Cerebellar cortex (tissue), 1 donor: ENCODE measurements around the gene MAP3K15.
"Not testable (repeated sequence)": the region's sequence is repeated elsewhere in the genome, so short reads cannot be mapped to it uniquely, and the experiment has no call there.

Source experiments
- DNase-seq: peaks from one replicate; pipeline ENCODE4 v3.0.0-alpha.2; 2015; ENCODE audit warnings: low spot score

The MAP3K15 gene

GRCh38 chrX:19532709-19533108 is 17.4 kb upstream of the MAP3K15 start:
- DNase-seq: peak; percentile 66

- DNase-seq: no peak
These were observed 2.7 kb upstream of the MAP3K15 start for GRCh38 chrX:19517965-19518364.

GRCh38 chrX:19515615-19516105 is 352 bp upstream of the MAP3K15 start:
- DNase-seq: no peak

- DNase-seq: no peak
These were observed 1.9 kb downstream of the MAP3K15 start for GRCh38 chrX:19513383-19513782.

- DNase-seq: no peak
These were observed 2.3 kb downstream of the MAP3K15 start for GRCh38 chrX:19512961-19513360.

- no peak for DNase-seq
These were observed 2.9 kb downstream of the MAP3K15 start for GRCh38 chrX:19512359-19512758.

- DNase-seq: not testable (repeated sequence)
These were observed 3.5 kb downstream of the MAP3K15 start for GRCh38 chrX:19511796-19512195.

- no peak for DNase-seq
These were observed 18.6 kb downstream of the MAP3K15 start for GRCh38 chrX:19496711-19497110.

GRCh38 chrX:19487520-19488200 is 27.6 kb downstream of the MAP3K15 start:
- DNase-seq: no peak

GRCh38 chrX:19479458-19479857 is 35.9 kb downstream of the MAP3K15 start:
- no peak for DNase-seq

GRCh38 chrX:19468383-19468782 is 46.9 kb downstream of the MAP3K15 start:
- DNase-seq: not testable (repeated sequence)

- no peak for DNase-seq
These were observed 52.4 kb downstream of the MAP3K15 start for GRCh38 chrX:19462879-19463278.

- peak; percentile 69 for DNase-seq
These were observed 53.1 kb downstream of the MAP3K15 start for GRCh38 chrX:19462231-19462630.

- no peak for DNase-seq
These were observed 57.6 kb downstream of the MAP3K15 start for GRCh38 chrX:19457662-19458061.

GRCh38 chrX:19448077-19448476 is 67.2 kb downstream of the MAP3K15 start:
- DNase-seq: no peak

GRCh38 chrX:19446397-19446796 is 68.9 kb downstream of the MAP3K15 start:
- DNase-seq: no peak

- DNase-seq: not testable (repeated sequence)
These were observed 69.5 kb downstream of the MAP3K15 start for GRCh38 chrX:19445772-19446171.

- peak; percentile 69 for DNase-seq
These were observed 71.3 kb downstream of the MAP3K15 start for GRCh38 chrX:19443869-19444526.

GRCh38 chrX:19440713-19441112 is 74.6 kb downstream of the MAP3K15 start:
- DNase-seq: no peak

- DNase-seq: not testable (repeated sequence)
These were observed 92.6 kb downstream of the MAP3K15 start for GRCh38 chrX:19422661-19423060.

- DNase-seq: no peak
These were observed 105.0 kb downstream of the MAP3K15 start for GRCh38 chrX:19410259-19410658.

- DNase-seq: no peak
These were observed 111.6 kb downstream of the MAP3K15 start for GRCh38 chrX:19403696-19404095.

- DNase-seq: no peak
These were observed 122.6 kb downstream of the MAP3K15 start for GRCh38 chrX:19392703-19393102.

- no peak for DNase-seq
These were observed 123.2 kb downstream of the MAP3K15 start for GRCh38 chrX:19392078-19392477.
